GM19468 (cell line): Measurements from ENCODE around the gene INF2.

Experiments used
- ATAC-seq: cut with Tn5 transposase; IDR thresholded peaks from one replicate; pipeline ENCODE4 v1.9.1; 2021; ENCODE audit warnings: mild to moderate bottlenecking, moderate library complexity, moderate number of reproducible peaks; ENCODE audit not compliant: unreplicated experiment; ENCODE audit errors: extremely low read depth

The INF2 gene

DNA sequence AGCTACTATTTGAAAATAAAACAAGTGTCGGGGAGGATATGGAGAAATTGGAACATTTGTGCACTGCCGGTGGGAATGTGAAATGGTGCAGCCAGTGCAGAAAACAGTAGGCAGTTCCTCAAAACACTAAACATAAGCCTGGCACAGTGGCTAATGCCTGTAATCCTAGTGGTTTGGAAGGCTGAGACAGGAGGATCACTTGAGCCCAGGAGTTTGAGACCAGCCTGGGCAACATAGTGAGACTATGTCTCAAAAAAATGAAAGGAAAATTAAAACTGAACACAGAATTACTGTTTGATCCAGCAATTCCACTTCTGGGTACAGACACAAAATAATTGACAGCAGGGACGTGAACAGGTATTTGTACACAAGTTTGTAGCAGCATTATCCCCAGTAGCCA lies 76.1 kb downstream of the INF2 start:
- ATAC-seq = no peak

DNA sequence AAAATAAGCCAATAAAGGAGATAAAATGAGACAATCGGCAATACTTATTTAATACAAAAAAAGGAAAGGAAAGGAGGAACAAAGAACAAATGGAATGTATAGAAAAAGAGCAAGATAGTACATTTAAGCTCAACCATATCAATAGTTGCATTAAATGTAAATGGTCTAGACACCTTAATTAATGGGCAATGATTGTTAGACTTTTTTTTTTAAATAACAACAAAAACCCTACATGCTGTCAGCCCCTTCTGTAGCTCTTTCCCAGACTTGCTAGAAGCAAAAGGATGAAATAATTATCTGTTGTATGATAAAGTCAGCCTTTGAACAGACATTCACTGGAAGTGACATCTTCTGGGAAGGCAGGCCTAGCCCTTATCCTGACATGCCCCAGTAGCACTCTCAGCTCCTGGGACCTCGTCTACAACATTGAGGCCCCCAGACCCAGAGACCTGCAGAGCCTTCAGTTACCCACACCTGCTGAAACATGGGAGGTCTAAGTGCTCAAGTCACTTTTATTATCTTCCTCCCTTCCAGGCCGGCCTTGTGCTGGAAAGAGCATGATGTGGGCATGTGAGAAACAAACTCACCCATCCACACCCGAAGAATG lies 76.9 kb downstream of the INF2 start:
- no peak for ATAC-seq

DNA sequence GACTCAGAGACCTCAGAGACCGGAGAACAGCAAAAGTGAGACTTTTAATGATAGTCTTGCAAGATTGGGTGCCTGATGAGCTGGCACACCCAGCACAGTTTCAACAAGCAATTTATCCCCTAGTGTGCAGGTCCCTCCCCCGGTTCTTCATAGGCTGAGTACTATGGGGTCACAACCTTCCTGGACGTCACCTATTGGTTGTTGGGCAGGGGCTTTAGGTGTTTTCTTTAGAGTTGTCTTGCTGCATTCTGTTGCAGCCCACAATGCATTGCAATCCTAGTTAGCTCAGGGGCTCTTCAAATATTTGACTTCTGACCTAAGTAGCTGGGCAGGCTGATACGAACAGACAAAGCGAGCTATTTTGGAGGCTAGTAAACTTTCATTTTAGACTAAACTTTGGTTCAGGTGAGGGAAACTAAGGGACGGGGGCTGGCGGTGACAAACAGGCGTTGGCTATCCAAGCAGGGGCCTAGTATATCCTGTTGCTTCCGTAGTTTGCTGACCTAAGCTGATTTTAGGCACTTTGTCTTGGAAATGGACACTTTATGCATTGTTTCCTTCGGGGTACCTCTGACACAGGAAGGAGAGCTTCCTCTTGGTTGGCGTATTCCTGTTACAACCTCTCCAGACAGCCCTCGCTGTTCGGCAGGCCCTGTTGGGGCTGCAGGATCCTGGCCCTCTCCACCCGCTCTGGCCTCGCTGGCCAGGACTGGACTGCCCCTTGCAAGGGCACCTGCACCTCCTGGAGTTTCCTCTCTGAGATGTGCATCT lies 77.6 kb downstream of the INF2 start:
- no peak for ATAC-seq

DNA sequence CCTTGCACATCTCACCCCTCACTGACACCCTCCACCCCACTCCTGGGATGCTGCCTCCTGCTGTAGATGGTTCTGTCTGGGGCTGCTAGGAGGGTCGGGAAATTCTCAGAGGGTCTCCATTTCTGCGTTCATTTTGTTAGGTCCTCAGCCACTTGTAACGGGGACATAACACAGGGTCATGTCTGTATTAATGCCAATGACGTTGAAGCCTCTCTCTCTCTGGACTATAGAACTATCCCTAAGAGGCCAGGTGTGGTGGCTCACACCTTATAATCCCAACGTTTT lies 78.2 kb downstream of the INF2 start:
- no peak for ATAC-seq

DNA sequence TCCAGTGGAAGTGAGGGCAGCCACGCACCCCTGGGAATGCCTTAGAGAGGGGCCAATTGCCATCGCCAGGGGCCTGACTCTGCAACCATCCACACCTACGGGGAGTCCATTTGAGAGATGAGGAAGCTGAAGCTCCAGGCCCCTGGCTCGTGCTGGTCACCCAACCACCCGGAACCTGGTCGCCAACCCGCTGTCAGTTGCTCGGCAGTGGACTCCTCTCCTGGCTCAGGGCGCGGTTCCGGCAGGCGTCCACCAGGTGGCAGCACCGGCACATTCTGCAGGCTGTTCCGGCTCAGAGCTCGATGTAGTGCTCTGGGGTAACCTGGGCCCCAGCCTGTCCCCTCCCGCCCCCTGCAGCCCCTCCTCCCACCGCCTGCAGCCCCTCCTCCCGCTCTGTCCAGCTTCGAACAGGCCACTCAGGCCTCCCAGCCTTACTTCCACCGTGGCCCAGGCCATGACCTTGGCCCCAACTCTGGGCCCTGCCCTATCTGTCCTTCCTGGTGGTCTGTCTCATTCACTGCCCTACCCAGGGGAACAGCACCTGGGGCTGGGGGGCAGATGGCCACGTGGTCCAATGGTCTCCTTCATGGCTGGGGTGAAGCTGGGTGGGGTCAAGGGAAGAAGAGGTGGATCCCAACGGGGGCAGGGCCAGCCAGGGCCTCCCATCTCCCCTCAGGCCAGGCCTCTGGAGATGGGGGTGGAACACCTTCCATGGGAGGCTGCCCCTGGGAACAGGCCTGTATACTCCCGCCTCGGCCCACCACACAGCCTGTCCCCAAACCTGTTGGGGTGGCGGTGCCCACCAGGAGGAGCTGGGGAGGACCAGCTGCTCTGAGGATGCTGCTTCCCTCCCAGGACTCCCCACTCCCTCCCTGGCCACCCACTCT lies 79.3 kb downstream of the INF2 start:
- no peak for ATAC-seq

DNA sequence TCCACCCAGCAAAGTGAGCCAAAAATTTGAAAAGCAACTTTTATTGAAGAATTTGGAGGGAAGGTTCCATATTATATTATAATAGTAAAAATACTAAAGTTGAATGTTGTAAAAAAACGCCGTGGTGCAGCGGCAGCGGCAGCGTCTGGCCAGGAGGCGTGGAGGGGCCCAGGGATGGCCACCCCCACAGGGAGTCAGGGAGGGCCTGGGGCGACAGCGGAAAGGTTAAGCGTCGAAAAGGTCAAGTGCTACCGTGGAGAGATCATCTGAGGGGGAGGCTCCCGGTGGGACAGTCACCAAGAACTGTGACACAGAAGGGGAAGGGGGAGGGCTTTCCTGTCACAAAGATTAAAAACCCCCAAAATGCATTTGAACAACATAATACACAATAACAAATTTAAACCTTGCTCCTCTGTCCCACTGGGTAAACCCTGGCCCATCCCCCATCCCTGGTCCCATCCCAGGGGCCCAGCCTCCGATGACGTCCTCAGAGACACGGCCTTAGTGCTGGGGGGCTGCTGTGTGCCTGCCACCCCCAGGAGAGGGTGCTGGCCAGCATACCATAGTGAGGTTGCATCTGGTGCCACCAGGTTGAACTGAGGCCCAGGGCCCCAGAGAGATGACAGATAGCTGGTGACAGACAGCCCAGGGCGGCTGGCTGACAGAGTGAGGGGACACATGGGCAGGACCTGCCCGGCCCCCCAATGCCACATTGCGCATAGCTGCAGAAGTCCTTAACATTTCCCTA lies 80.1 kb downstream of the INF2 start:
- ATAC-seq = no peak

DNA sequence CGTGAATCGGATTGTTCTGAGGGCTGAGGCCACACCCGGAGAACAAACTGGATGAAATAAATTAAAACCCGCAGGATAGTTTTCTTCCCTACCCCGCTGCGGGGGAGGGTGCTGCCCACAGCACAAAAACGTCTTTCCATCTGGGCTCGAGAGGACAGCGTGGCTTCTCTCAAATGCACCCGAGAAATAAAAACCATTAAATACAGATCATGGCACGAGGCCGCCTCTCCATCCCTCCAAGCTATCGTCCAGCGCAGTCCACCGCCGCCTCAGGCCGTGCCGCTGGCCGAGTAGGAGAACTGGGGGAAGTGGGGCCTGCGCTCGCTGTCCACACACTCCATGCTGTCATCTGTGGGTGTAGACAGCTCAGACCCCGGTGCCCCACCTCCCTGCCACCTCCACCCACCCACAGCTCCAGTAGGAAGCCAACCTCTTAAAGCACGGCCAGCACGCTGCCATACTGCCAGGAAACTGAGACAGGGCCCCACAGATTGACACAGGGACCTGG lies 80.7 kb downstream of the INF2 start:
- no peak for ATAC-seq

DNA sequence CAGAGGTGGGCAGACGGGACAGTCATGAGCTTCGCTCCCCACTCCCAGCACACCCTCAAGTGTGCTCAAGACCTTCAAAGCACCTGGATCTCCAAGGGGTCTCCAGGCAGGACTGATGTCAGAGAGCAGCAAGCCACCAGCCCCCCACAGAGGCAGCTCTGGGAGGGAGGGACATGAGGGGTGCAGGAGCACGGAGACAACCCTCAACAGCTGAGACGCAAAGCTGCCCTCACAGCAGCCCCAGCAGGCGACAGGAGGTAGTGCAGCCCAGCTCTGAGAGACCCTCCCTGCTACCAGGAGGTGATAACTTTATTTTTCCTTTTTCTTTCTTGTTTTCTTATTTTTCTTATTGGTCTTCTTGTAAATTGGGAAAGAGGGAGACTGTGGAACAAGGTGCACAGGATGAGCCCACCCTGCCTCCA lies 81.4 kb downstream of the INF2 start:
- ATAC-seq = no peak

DNA sequence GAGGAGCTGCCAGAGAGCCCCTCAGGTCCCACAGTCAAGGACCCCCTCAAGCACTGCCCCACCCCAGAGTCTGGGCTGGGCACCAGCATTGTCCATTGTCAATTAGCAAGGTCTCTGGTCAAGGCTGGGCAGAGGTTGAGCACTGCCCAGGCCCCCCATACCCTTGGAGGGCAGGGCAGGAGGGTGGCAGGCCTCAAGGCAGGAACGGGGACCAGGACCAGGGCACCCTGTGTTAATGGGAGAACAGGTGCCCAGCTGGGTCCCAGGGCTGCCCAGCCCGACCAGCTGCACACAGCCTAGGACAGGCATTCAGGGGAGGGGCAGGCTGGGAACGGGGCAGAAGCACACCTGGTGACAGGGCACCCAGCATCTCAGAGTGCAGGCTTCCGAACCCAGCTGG lies 82.0 kb downstream of the INF2 start:
- ATAC-seq = no peak
